IMR-90 (cell line): Measurements from ENCODE around the gene CSH1. TPM values are rescaled to one million over a fixed set of nuclear protein-coding genes. Genes with fewer than 3 reads are reported as not detected.

Source experiments
- ATAC-seq: fragments of 200-7000 bp; cut with Tn5 transposase; 2 replicates; pipeline ENCODE4 v1.9.1; 2020; ENCODE audit warnings: low read depth, mild to moderate bottlenecking, moderate library complexity
- BruUV-seq: library from RNA; stranded (reverse); fragments of 400-500 nt; replicated peaks from 2 replicates; lab custom pipeline; 2021; lab: Mats Ljungman, UMichigan
- CTCF ChIA-PET: fragments of 300-600 bp; formaldehyde crosslinking; extraction: SDS; loops from one replicate; lab custom pipeline; 2021; ENCODE audit warnings: antibody characterized with exemption; lab: Yijun Ruan, JAX
- POLR2A ChIA-PET: fragments of 300-600 bp; sonication (Branson Sonifier 250); formaldehyde crosslinking; loops from one replicate; lab custom pipeline; 2022; ENCODE audit warnings: antibody characterized with exemption; ENCODE audit not compliant: unreplicated experiment; lab: Charles Lee
- DNase-seq: peaks from one replicate; pipeline ENCODE4 v3.0.0; 2013
- H2AFZ ChIP-seq: replicated peaks from 2 replicates; pipeline ENCODE3; 2013; ENCODE audit warnings: low read length, mild to moderate bottlenecking; ENCODE audit not compliant: poor library complexity
- H2AK5ac ChIP-seq: 2 replicates; pipeline ENCODE4 v1.6.1; 2013; ENCODE audit warnings: low read depth, low read length, inconsistent platforms
- H2AK9ac ChIP-seq: replicated peaks from 2 replicates; pipeline ENCODE3; 2013; ENCODE audit warnings: mild to moderate bottlenecking, low read depth, low read length, moderate library complexity; ENCODE audit not compliant: poor library complexity
- H2BK120ac ChIP-seq: 2 replicates; pipeline ENCODE4 v1.6.1; 2013; ENCODE audit warnings: low read depth, low read length, inconsistent platforms
- H2BK15ac ChIP-seq: 3 replicates; pipeline ENCODE4 v1.6.1; 2013; ENCODE audit warnings: low read depth, low read length, inconsistent platforms
- H2BK20ac ChIP-seq: 2 replicates; pipeline ENCODE4 v1.6.1; 2013; ENCODE audit warnings: low read depth, mild to moderate bottlenecking, inconsistent platforms, low read length, moderate library complexity
- H2BK5ac ChIP-seq: 2 replicates; pipeline ENCODE4 v1.6.1; 2013; ENCODE audit warnings: mild to moderate bottlenecking, low read depth, low read length, inconsistent platforms; ENCODE audit not compliant: poor library complexity, severe bottlenecking
- H3K14ac ChIP-seq: replicated peaks from 2 replicates; pipeline ENCODE4 v1.6.1; 2013; ENCODE audit warnings: low read depth, low read length, inconsistent platforms
- H3K18ac ChIP-seq: 2 replicates; pipeline ENCODE4 v1.6.1; 2013; ENCODE audit warnings: low read depth, low read length, control low read depth
- H3K23ac ChIP-seq: 2 replicates; pipeline ENCODE4 v1.6.1; 2013; ENCODE audit warnings: low read depth, low read length, inconsistent platforms
- H3K27ac ChIP-seq: 2 replicates; pipeline ENCODE4 v1.5.1; 2013; ENCODE audit warnings: mild to moderate bottlenecking, control low read depth, low read length; ENCODE audit not compliant: insufficient read depth
- H3K27me3 ChIP-seq: 2 replicates; pipeline ENCODE4 v1.6.1; 2013; ENCODE audit warnings: low read length; ENCODE audit not compliant: control insufficient read depth, insufficient read depth
- H3K36me3 ChIP-seq: 2 replicates; pipeline ENCODE4 v1.6.1; 2013; ENCODE audit warnings: low read length, mixed read lengths; ENCODE audit not compliant: control insufficient read depth, insufficient read depth
- H3K4ac ChIP-seq: 2 replicates; pipeline ENCODE4 v1.6.1; 2013; ENCODE audit warnings: low read depth, low read length, inconsistent platforms
- H3K4me1 ChIP-seq: 2 replicates; pipeline ENCODE4 v1.6.1; 2013; ENCODE audit warnings: low read length, mixed read lengths; ENCODE audit not compliant: control insufficient read depth, insufficient read depth
- H3K4me2 ChIP-seq: 2 replicates; pipeline ENCODE4 v1.6.1; 2013; ENCODE audit warnings: low read depth, mild to moderate bottlenecking, control low read depth, low read length, moderate library complexity
- H3K4me3 ChIP-seq: 2 replicates; pipeline ENCODE4 v1.5.1; 2013; ENCODE audit warnings: low read depth, mild to moderate bottlenecking, control low read depth, low read length, moderate library complexity; ENCODE audit not compliant: insufficient read depth
- H3K56ac ChIP-seq: 2 replicates; pipeline ENCODE4 v1.6.1; 2013; ENCODE audit warnings: low read length, inconsistent platforms; ENCODE audit not compliant: insufficient read depth; ENCODE audit errors: extremely low read depth
- H3K79me1 ChIP-seq, 2 experiments: 2 replicates each; pipeline ENCODE4 v1.6.1; 2013; ENCODE audit warnings: low read length in 2 of 2, inconsistent platforms in 1 of 2, low read depth in 1 of 2
- H3K9ac ChIP-seq: 2 replicates; pipeline ENCODE4 v1.6.1; 2013; ENCODE audit warnings: low read depth, low read length, control low read depth
- H3K9me1 ChIP-seq: 2 replicates; pipeline ENCODE4 v1.6.1; 2013; ENCODE audit warnings: low read length, inconsistent platforms; ENCODE audit not compliant: insufficient read depth
- H3K9me3 ChIP-seq: 2 replicates; pipeline ENCODE4 v1.6.1; 2013; ENCODE audit warnings: low read length; ENCODE audit not compliant: control insufficient read depth, insufficient read depth
- H4K20me1 ChIP-seq: 2 replicates; pipeline ENCODE4 v1.6.1; 2013; ENCODE audit warnings: low read length, inconsistent platforms; ENCODE audit not compliant: insufficient read depth
- H4K5ac ChIP-seq: 2 replicates; pipeline ENCODE4 v1.6.1; 2013; ENCODE audit warnings: mild to moderate bottlenecking, low read depth, low read length, control low read depth
- H4K8ac ChIP-seq, 2 experiments: 2 replicates each; pipeline ENCODE4 v1.6.1; 2013; ENCODE audit warnings: low read depth in 2 of 2, low read length in 2 of 2, control low read depth in 1 of 2, inconsistent platforms in 1 of 2
- H4K91ac ChIP-seq: 2 replicates; pipeline ENCODE4 v1.6.1; 2013; ENCODE audit warnings: low read depth, low read length, inconsistent platforms; ENCODE audit not compliant: insufficient read depth
- BHLHE40 ChIP-seq: fragments of 150-350 bp; IDR thresholded peaks from 2 replicates; pipeline ENCODE4 v1.6.1; 2016; ENCODE audit warnings: mild to moderate bottlenecking, low read depth, low read length
- CEBPB ChIP-seq: IDR thresholded peaks from 2 replicates; pipeline ENCODE4 v1.6.1; 2012; ENCODE audit warnings: low read depth, low read length, improper control_type of control experiment
- CHD1 ChIP-seq: IDR thresholded peaks from 2 replicates; pipeline ENCODE4 v1.6.1; 2012; ENCODE audit warnings: low read depth, low read length, improper control_type of control experiment
- CTCF ChIP-seq: conservative IDR thresholded peaks from 2 replicates; pipeline ENCODE4 v1.5.1; 2012; ENCODE audit warnings: mild to moderate bottlenecking, low read depth, low read length, improper control_type of control experiment
- FOS ChIP-seq: fragments of 150-350 bp; IDR thresholded peaks from 2 replicates; pipeline ENCODE4 v1.6.1; 2016; ENCODE audit warnings: low read depth, low read length
- MAFK ChIP-seq: IDR thresholded peaks from 2 replicates; pipeline ENCODE4 v1.6.1; 2012; ENCODE audit warnings: low read depth, low read length, improper control_type of control experiment
- MAZ ChIP-seq: IDR thresholded peaks from 2 replicates; pipeline ENCODE4 v1.6.1; 2012; ENCODE audit warnings: low read depth, mild to moderate bottlenecking, low read length, improper control_type of control experiment, moderate library complexity, borderline replicate concordance
- MXI1 ChIP-seq: IDR thresholded peaks from 2 replicates; pipeline ENCODE4 v1.6.1; 2012; ENCODE audit warnings: low read depth, mild to moderate bottlenecking, low read length, moderate library complexity, borderline replicate concordance
- NFE2L2 ChIP-seq: fragments of 150-350 bp; IDR thresholded peaks from 2 replicates; pipeline ENCODE4 v1.6.1; 2016; ENCODE audit warnings: low read depth, mild to moderate bottlenecking, low read length
- POLR2A ChIP-seq: IDR thresholded peaks from 2 replicates; pipeline ENCODE4 v1.6.1; 2012; ENCODE audit warnings: mild to moderate bottlenecking, low read depth, low read length
- RAD21 ChIP-seq: IDR thresholded peaks from 2 replicates; pipeline ENCODE4 v1.6.1; 2012; ENCODE audit warnings: low read length, improper control_type of control experiment
- RCOR1 ChIP-seq: IDR thresholded peaks from 2 replicates; pipeline ENCODE4 v1.6.1; 2012; ENCODE audit warnings: mild to moderate bottlenecking, low read length, improper control_type of control experiment; ENCODE audit not compliant: insufficient replicate concordance
- RFX5 ChIP-seq: IDR thresholded peaks from 2 replicates; pipeline ENCODE4 v1.8.0; 2012; ENCODE audit warnings: low read depth, mild to moderate bottlenecking, low read length, moderate library complexity
- SMC3 ChIP-seq: fragments of 150-350 bp; IDR thresholded peaks from 2 replicates; pipeline ENCODE4 v1.6.1; 2016; ENCODE audit warnings: low read depth, mild to moderate bottlenecking, antibody characterized with exemption, low read length, moderate library complexity
- USF2 ChIP-seq: fragments of 150-350 bp; IDR thresholded peaks from 2 replicates; pipeline ENCODE4 v1.6.1; 2017; ENCODE audit warnings: mild to moderate bottlenecking, antibody characterized with exemption, low read length, low read depth
- WGBS, 2 experiments: methylation state at CpG; one replicate each; pipeline versions ENCODE4 v1.1.5 to v1.1.7; 2013; ENCODE audit warnings: missing lambda C conversion rate in 2 of 2; ENCODE audit not compliant: insufficient read length in 1 of 2; ENCODE audit errors: extremely low coverage in 2 of 2; 5-methylcytosine and 5-hydroxymethylcytosine counted together
- dilution Hi-C: fragments of 300-500 bp; cut with HindIII; formaldehyde crosslinking; loops from one replicate; pipeline ENCODE4 v1.14.3; 2018; ENCODE audit warnings: low sequenced_read_pairs; ENCODE audit not compliant: unreplicated experiment
- in situ Hi-C: fragments of 300-500 bp; cut with MboI; formaldehyde crosslinking; loops from 3 replicates; pipeline ENCODE4 v1.14.3; 2019; ENCODE audit warnings: low sequenced_read_pairs, inconsistent platforms, mixed read lengths
- intact Hi-C: fragments of 100-400 bp; cut with micrococcal nuclease; formaldehyde crosslinking; loops from 2 replicates; pipeline ENCODE4 v1.10.0; 2022
- polyA plus RNA-seq, 3 experiments: library from polyadenylated mRNA; depleted of rRNA; stranded (reverse); fragments of >200 nt; gene quantifications; 2 replicates each; pipeline ENCODE4 v1.2.3, GENCODE V29; 2012; ENCODE audit warnings: low replicate concordance in 1 of 3
- total RNA-seq: library from RNA; depleted of rRNA; stranded (reverse); fragments of >200 nt; gene quantifications from 2 replicates; pipeline ENCODE4 v1.2.3, GENCODE V29; 2012
- TF ChIP-seq, protein P1 (sequence below): fragments of 150-350 bp; IDR thresholded peaks from 2 replicates; pipeline ENCODE4 v1.6.1; 2016; ENCODE audit warnings: low read depth, mild to moderate bottlenecking, low read length, moderate library complexity, borderline replicate concordance

CSH1 gene
- total and polyA plus RNA-seq, 2 of the 4 experiments (the other 2 are of a cell fraction): not detected

- no TSS peak for BruUV-seq
- CTCF ChIA-PET: no interaction called here
Observed at GRCh38 chr17:63939401-63939800, 43.0 kb upstream of the CSH1 start.

More at GRCh38 chr17:63939401-63939800, 43.0 kb upstream of the CSH1 start:
- POLR2A ChIA-PET: no interaction called here
- no peak overlapping the region for H3K14ac ChIP-seq
- H4K20me1 ChIP-seq: no peaks in the 10 kb centered on the region
- no peak overlapping the region for H3K23ac ChIP-seq
- no peak overlapping the region for H3K56ac ChIP-seq
- H3K9ac ChIP-seq: no peak overlapping the region
- H2AK5ac ChIP-seq: no peak overlapping the region
- no peak overlapping the region for H3K27ac ChIP-seq
- H4K5ac ChIP-seq: no peak overlapping the region
- no peak overlapping the region for H4K91ac ChIP-seq
- TF ChIP-seq FOS (no peak), USF2 (no peak), CTCF (no peak), NFE2L2 (no peak), MAFK (no peak), RCOR1 (no peak), CHD1 (no peak), MXI1 (no peak), RAD21 (no peak), RFX5 (no peak), CEBPB (no peak), MAZ (no peak), BHLHE40 (no peak), POLR2A (no peak), SMC3 (no peak)
- TF ChIP-seq, protein P1, sequence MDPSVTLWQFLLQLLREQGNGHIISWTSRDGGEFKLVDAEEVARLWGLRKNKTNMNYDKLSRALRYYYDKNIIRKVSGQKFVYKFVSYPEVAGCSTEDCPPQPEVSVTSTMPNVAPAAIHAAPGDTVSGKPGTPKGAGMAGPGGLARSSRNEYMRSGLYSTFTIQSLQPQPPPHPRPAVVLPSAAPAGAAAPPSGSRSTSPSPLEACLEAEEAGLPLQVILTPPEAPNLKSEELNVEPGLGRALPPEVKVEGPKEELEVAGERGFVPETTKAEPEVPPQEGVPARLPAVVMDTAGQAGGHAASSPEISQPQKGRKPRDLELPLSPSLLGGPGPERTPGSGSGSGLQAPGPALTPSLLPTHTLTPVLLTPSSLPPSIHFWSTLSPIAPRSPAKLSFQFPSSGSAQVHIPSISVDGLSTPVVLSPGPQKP: no peak
- dilution Hi-C loops: no loop called here
- no peak overlapping the region for H3K4me3 ChIP-seq
- H2AFZ ChIP-seq: no peak overlapping the region
- no peaks in the 10 kb centered on the region for H3K9me1 ChIP-seq
- WGBS, 2 experiments: 60% methylated on average over 1 of the region's 9 CpGs; no CpG with 5 or more reads in 1 of the 2 experiments
- H3K9me3 ChIP-seq: no peaks in the 10 kb centered on the region; the same call in 1 of the 2 replicates
- ATAC-seq (no peak), DNase-seq (no peak)
- H3K4me1 ChIP-seq: no peaks in the 10 kb centered on the region
- no peak overlapping the region for H2BK15ac ChIP-seq
- no peak overlapping the region for H4K8ac ChIP-seq
- intact Hi-C loops: no loop called here
- H3K27me3 ChIP-seq: peaks cover 23% of the 10 kb centered on the region
- H2AK9ac ChIP-seq: no peak overlapping the region
- no peak overlapping the region for H3K4ac ChIP-seq
- no peak overlapping the region for H3K4me2 ChIP-seq
- H3K36me3 ChIP-seq: no peaks in the 10 kb centered on the region
- no peaks in the 10 kb centered on the region for H3K79me1 ChIP-seq
- no peak overlapping the region for H2BK20ac ChIP-seq
- H3K18ac ChIP-seq: no peak overlapping the region
- no peak overlapping the region for H2BK120ac ChIP-seq
- in situ Hi-C loops: no loop called here
- no peak overlapping the region for H2BK5ac ChIP-seq
